ENCODE measurements around the gene KPNA2.
"Not testable (repeated sequence)": the region's sequence is repeated elsewhere in the genome, so short reads cannot be mapped to it uniquely, and the experiment has no call there.

KPNA2 gene

GRCh38 chr17:68065366-68065765 is 29.8 kb downstream of the KPNA2 start:
- not testable (repeated sequence) for DNase-seq

- DNase-seq: not testable (repeated sequence)
These were observed 33.0 kb downstream of the KPNA2 start for GRCh38 chr17:68068512-68068911.

DNA sequence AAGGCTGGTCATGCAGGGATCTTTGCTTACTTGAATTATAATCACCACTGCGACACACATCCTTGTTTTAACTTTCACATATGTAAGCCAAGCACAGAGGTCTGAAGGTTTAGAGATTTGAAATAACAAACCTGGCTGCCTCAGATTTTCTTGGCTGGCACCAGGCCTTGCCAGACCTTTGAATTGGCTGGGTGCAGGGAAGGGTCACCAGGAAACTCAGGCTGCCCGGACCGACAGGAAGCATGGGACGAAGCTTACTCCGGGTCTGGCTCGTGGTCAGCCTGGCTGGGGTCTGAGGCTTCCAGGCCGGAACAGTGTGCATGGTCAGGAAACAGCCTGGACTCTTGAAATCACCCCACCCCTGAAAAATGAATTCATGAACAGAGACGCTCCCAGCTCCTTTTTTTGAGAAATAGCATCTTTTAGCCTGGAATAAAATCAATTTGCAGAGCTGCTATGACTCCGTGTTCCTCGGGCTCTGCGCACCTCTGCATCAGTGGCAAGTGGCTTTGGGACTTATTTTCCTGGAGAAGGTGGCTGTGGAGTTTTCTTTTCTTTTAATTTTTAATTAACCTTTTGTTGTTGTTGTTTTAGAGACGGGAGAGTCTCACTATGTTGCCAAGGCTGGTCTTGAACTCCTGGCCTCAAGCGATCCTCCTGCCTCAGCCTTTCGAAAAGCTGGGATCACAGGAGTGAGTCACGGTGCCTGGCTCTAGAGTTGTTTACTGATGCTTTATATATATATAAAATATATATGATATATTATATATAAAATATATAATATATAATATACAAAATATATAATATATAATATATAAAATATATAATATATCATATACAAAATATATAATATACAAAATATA is 35.3 kb downstream of the KPNA2 start:
- DNase-seq: not testable (repeated sequence)

- no peak for DNase-seq
These were observed 38.7 kb downstream of the KPNA2 start for GRCh38 chr17:68074279-68074678.

GRCh38 chr17:68075953-68076607 is 40.5 kb downstream of the KPNA2 start:
- DNase-seq: not testable (repeated sequence)

- not testable (repeated sequence) for DNase-seq
These were observed 42.0 kb downstream of the KPNA2 start for GRCh38 chr17:68077498-68077897.

DNA sequence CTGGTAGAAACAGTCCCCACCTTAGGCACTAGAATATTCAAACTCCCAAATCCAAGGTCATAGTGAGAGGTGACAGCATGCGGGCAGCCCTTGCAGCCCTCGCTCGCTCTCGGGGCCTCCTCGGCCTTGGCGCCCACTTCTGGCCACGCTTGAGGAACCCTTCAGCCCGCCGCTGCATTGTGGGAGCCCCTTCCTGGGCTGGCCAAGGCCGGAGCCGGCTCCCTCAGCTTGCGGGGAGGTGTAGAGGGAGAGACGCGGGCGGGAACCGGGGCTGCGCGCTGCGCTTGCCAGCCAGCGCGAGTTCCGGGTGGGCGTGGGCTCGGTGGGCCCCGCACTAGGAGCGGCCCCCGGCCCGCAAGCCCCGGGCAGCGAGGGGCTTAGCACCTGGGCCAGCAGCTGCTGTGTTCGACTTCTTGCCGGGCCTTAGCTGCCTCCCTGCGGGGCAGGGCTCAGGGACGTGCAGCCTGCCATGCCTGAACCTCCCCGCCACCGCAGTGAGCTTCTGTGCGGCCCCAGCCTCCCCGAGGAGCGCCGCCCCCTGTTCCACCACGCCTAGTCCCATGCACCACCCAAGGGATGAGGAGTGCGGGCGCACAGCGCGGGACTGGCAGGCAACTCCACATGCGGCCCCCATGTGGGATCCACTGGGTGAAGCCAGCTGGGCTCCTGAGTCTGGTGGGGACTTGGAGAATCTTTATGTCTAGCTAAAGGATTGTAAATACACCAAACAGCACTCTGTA is 45.0 kb downstream of the KPNA2 start:
- no peak for DNase-seq

GRCh38 chr17:68081305-68082265 is 46.0 kb downstream of the KPNA2 start:
- not testable (repeated sequence) for DNase-seq

- no peak for DNase-seq
These were observed 50.3 kb downstream of the KPNA2 start for GRCh38 chr17:68085771-68086381.

GRCh38 chr17:68086666-68087065 is 51.1 kb downstream of the KPNA2 start:
- DNase-seq: not testable (repeated sequence)

GRCh38 chr17:68087131-68087623 is 51.6 kb downstream of the KPNA2 start:
- not testable (repeated sequence) for DNase-seq

- DNase-seq: no peak
These were observed 52.3 kb downstream of the KPNA2 start for GRCh38 chr17:68087851-68088250.

DNA sequence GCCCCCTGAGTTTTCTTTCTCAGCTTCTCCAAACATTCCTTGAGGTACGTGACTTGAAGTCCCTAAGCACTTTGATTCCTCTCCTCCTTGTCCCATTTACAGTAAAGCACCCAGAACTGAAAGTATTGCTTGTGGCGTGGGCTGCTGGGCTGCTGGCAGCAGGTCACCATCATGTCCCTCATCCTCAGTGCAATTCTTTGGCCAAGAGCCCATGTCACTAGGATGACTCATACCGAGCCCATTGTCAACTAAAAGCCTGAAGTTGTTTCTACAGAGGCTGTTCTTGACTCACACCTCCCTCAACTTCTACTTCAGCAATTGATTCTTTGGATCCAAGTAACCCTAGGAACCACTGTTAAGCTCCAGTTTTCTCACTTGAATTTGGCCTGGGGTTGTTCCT is 54.3 kb downstream of the KPNA2 start:
- no peak for DNase-seq

- DNase-seq: no peak
These were observed 59.0 kb downstream of the KPNA2 start for GRCh38 chr17:68094481-68095078.

DNA sequence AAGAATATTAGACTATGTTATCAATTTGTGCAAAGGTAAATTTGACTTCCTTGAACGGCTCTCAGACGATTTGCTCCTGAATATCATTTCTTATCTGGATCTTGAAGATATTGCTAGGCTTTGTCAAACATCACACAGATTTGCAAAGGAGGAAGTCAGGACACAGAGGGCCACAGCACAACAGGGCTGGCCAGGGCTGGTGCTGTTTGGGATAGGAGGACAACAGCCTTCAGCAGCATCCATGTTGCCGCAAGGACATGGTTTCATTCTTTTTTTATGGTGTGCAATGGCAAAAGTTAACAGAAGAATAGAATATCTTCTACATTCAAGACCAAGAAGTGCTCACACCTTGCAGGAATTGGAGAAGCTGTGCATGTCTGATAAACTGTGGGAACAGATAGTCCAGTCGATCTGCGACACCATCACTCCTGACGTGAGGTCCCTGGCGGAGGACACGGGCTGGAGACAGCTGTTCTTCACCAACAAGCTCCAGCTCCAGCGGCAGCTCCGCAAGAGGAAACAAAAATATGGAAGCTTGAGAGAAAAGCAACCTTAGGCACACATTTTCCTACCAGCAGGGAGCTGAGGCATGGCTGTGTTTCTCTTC is 59.8 kb downstream of the KPNA2 start:
- DNase-seq: no peak

DNA sequence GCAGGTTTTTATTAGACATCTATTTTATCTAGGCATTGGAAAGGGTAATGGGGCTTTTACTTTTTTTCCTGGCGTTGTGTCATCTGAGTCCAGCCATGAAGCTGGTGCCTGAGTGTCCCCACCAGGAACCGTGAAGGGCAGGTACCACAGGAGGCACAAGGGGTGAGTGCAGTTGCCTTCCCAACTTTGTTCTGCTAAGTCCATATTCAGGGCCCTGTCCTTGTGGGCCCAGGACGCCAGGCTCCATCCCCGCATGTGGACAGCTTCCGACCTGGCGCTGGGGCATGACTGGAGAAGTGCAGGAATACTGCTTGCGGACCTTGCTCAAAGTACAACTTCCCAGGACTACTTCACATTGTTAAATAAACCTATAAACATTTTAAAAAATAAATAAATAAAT is 60.6 kb downstream of the KPNA2 start:
- no peak for DNase-seq
